ENCODE data around the gene KRCC1.
"Not testable (repeated sequence)": the region's sequence is repeated elsewhere in the genome, so short reads cannot be mapped to it uniquely, and the experiment has no call there.

The KRCC1 gene

DNA sequence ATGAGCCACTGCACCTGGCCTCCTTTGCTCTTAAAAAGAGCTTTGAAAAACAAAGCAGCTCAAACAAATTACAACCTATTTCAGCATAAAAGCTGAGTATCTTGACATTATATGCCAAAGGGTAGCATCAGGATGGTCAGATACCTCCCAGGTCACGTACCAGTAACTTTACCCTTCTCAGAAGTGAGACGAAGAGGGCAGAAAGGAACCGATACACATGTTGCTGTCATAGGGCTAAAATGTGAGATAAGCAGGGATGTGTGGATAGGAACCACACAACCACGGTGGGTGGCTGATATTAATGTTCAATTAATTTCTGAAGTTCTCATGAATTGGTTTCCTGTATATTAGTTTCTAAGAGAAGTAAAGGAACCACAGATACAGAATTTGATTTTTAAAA, 26.7 kb downstream of the KRCC1 start:
- DNase-seq (ENCODE audit: low read depth) = no peak
- no peak for TF ChIP-seq CTCF (conservative IDR thresholded peaks at IDR 0.05; ENCODE audit: low read depth, low read length)
- no peak overlapping the region for H3K4me3 ChIP-seq (ENCODE audit: low read length)

DNA sequence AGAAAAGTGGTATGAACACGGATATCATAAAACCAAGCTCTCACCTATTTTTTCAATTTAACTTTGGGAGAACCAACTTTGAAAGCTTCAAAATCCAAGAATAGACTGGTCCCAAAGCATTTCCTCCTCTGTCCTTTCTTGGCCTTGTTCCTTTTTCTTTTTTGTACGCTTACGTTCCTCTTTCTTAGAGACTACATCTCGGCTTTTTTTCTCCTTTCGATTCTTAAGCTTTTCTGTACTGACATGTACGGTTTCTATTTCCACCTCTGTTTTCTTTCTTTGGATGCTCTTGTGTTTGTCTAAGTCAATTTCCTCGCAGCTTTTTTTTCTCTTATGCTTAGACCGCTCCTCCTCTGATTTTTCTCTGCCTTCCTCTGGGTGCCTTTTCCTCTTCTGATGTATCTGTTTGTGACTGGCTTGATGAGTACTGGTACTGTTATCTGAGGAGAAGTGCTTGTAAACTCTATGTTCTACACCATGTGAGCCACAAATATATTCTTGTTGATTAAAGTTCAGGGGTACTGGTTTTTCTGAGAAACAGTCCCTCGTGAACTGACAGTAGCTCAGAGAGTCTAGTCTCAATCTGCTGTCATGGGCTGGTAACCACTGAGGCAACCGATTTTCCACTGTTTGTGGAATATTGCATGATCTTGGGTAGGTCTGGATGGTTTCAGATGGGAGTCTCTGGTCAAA, 27.7 kb downstream of the KRCC1 start:
- H3K4me3 ChIP-seq (ENCODE audit: low read length) = no peak overlapping the region
- TF ChIP-seq CTCF (conservative IDR thresholded peaks at IDR 0.05; ENCODE audit: low read depth, low read length) = no peak
- DNase-seq (ENCODE audit: low read depth) = no peak

- no peak for TF ChIP-seq CTCF (conservative IDR thresholded peaks at IDR 0.05; ENCODE audit: low read depth, low read length)
- no peak overlapping the region for H3K4me3 ChIP-seq (ENCODE audit: low read length)
- DNase-seq (ENCODE audit: low read depth) = no peak
Observed at GRCh38 chr2:88024509-88024908, 31.1 kb downstream of the KRCC1 start.

DNA sequence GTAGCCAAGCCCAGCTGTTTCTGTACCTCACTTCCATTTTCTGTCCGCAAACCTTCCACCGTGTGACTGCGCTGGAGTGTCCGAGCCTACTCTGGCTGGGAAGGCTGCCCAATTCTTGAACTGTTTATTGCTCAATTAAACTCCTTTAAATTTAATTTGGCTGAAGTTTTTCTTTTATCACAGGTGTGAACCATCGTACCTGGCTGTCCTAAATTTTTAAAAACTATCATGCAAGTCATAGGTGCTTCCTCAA, 33.0 kb downstream of the KRCC1 start:
- H3K4me3 ChIP-seq (ENCODE audit: low read length) = no peak overlapping the region
- no peak for TF ChIP-seq CTCF (conservative IDR thresholded peaks at IDR 0.05; ENCODE audit: low read depth, low read length)
- no peak for DNase-seq (ENCODE audit: low read depth)

GRCh38 chr2:88019985-88020384, 35.6 kb downstream of the KRCC1 start:
- no peak overlapping the region for H3K4me3 ChIP-seq (ENCODE audit: low read length)
- TF ChIP-seq CTCF (conservative IDR thresholded peaks at IDR 0.05; ENCODE audit: low read depth, low read length) = no peak
- DNase-seq (ENCODE audit: low read depth) = no peak

- DNase-seq (ENCODE audit: low read depth) = no peak
- no peak overlapping the region for H3K4me3 ChIP-seq (ENCODE audit: low read length)
- TF ChIP-seq CTCF (conservative IDR thresholded peaks at IDR 0.05; ENCODE audit: low read depth, low read length) = no peak
Observed at GRCh38 chr2:88018909-88019308, 36.7 kb downstream of the KRCC1 start.

DNA sequence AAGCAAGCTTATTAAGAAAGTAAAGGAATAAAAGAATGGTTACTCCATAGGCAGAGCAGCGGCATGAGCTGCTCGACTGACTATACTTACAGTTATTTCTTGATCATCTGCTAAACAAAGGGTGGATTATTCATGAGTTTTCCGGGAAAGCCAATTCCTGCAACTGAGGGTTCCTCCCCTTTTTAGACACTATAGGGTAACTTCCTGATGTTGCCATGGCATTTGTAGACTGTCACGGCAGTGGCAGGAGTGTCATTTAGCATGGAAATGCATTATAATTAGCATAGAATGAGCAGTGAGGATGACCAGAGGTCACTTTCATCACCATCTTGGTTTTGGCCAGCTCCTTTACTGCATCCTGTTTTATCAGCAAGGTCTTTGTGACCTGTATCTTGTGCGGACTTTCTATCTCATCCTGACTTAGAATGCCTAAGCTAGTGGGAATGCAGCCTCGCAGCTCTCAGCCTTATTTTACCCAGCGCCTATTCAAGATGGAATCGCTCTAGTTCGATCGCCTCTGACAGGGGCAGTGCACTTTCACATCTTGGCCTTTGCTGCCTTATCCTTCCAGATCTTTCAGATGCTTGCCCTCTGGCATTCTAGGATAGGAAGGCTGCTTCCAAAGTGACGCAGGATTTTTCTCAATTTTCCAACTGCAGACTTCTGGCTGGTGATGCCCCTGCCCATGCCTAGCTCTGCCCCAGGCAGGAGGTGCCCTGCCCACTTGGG, 37.3 kb downstream of the KRCC1 start:
- not testable (repeated sequence) for DNase-seq (ENCODE audit: low read depth); H3K4me3 ChIP-seq (ENCODE audit: low read length)

DNA sequence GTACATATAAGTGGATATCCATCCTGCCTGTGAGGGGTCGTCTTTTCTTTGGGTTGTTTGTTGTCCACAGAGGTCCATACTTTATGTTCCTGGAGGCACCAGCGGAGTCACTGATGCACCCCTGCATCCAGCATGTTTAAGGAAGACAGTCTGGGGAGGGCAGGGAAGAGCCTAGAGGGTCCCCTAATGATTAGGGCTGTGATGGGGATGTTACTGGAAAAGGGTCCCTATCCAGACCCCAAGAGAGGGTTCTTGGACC, 37.9 kb downstream of the KRCC1 start:
- DNase-seq (ENCODE audit: low read depth); H3K4me3 ChIP-seq (ENCODE audit: low read length): not testable (repeated sequence)

Data from retinal pigment epithelial cell (primary cell).